Activated T-helper 17 cell treated with anti-CD3 and anti-CD28 coated beads, Interleukin-2, amount 50 U/mL, for 72 hours (primary cell): ENCODE data around the gene TNNT3. TPM values are rescaled to one million over a fixed set of nuclear protein-coding genes. Genes with fewer than 3 reads are reported as not detected.

Source experiments
- ATAC-seq: fragments of 150-1000 bp; cut with Tn5 transposase; replicated peaks from 2 replicates; pipeline ENCODE4 v1.10.0; 2021; ENCODE audit warnings: mild to moderate bottlenecking, moderate library complexity
- H3K27ac Mint-ChIP-seq: one replicate; pipeline ENCODE4 v1.8.0; 2022; ENCODE audit warnings: mixed read lengths
- H3K27me3 Mint-ChIP-seq: one replicate; pipeline ENCODE4 v1.8.0; 2022; ENCODE audit warnings: mixed read lengths
- H3K36me3 Mint-ChIP-seq: one replicate; pipeline ENCODE4 v1.8.0; 2022; ENCODE audit warnings: low read depth, mild to moderate bottlenecking, mixed read lengths
- H3K4me1 Mint-ChIP-seq: one replicate; pipeline ENCODE4 v1.8.0; 2022; ENCODE audit warnings: mixed read lengths
- H3K4me3 Mint-ChIP-seq: one replicate; pipeline ENCODE4 v1.8.0; 2022; ENCODE audit warnings: mild to moderate bottlenecking, mixed read lengths
- H3K9me3 Mint-ChIP-seq: one replicate; pipeline ENCODE4 v1.8.0; 2022; ENCODE audit warnings: mixed read lengths
- total RNA-seq, 2 donors: library from RNA; stranded (reverse); gene quantifications; one replicate each; pipeline ENCODE4 v1.2.3, GENCODE V29; 2022

Gene TNNT3
- total RNA-seq, 2 donors from 2014 or later: 2.1 to 26.2 TPM

- Mint-ChIP-seq H3K9me3 (no peaks in the 10 kb centered on the region), H3K36me3 (no peaks in the 10 kb centered on the region), H3K4me3 (no peak overlapping the region), H3K4me1 (no peaks in the 10 kb centered on the region), H3K27ac (no peak overlapping the region), H3K27me3 (peaks cover 5% of the 10 kb centered on the region)
- no peak for ATAC-seq
Observed at GRCh38 chr11:1906181-1906580, 13.3 kb upstream of the TNNT3 start.

GRCh38 chr11:1906611-1907423, 12.7 kb upstream of the TNNT3 start:
- H3K4me1 Mint-ChIP-seq: no peaks in the 10 kb centered on the region
- no peak for ATAC-seq

GRCh38 chr11:1908618-1909017, 10.9 kb upstream of the TNNT3 start:
- Mint-ChIP-seq H3K4me1 (no peaks in the 10 kb centered on the region), H3K27ac (no peak overlapping the region), H3K9me3 (no peaks in the 10 kb centered on the region), H3K27me3 (peaks cover 5% of the 10 kb centered on the region), H3K4me3 (no peak overlapping the region), H3K36me3 (no peaks in the 10 kb centered on the region)
- no peak for ATAC-seq

More at GRCh38 chr11:1906611-1907423, 12.7 kb upstream of the TNNT3 start:
- no peaks in the 10 kb centered on the region for H3K36me3 Mint-ChIP-seq
- no peak overlapping the region for H3K27ac Mint-ChIP-seq
- H3K9me3 Mint-ChIP-seq: no peaks in the 10 kb centered on the region
- no peak overlapping the region for H3K4me3 Mint-ChIP-seq
- H3K27me3 Mint-ChIP-seq: peaks cover 5% of the 10 kb centered on the region

- Mint-ChIP-seq H3K9me3 (no peaks in the 10 kb centered on the region), H3K36me3 (no peaks in the 10 kb centered on the region), H3K27ac (no peak overlapping the region), H3K4me3 (no peak overlapping the region), H3K4me1 (peaks cover 6% of the 10 kb centered on the region), H3K27me3 (peaks cover 11% of the 10 kb centered on the region)
- ATAC-seq: no peak
Observed at GRCh38 chr11:1909524-1909923, 10.0 kb upstream of the TNNT3 start.

- peaks cover 21% of the 10 kb centered on the region for H3K4me1 Mint-ChIP-seq
- no peaks in the 10 kb centered on the region for H3K9me3 Mint-ChIP-seq
- ATAC-seq: no peak
- H3K27me3 Mint-ChIP-seq: peaks cover 14% of the 10 kb centered on the region
- H3K27ac Mint-ChIP-seq: no peak overlapping the region
- peaks cover 5% of the 10 kb centered on the region for H3K36me3 Mint-ChIP-seq
- no peak overlapping the region for H3K4me3 Mint-ChIP-seq
Observed at GRCh38 chr11:1912289-1912878, 7.1 kb upstream of the TNNT3 start.

- Mint-ChIP-seq H3K4me3 (no peak overlapping the region), H3K27me3 (peaks cover 14% of the 10 kb centered on the region), H3K27ac (peak overlapping the region; percentile 34), H3K4me1 (peaks cover 21% of the 10 kb centered on the region), H3K9me3 (no peaks in the 10 kb centered on the region), H3K36me3 (peaks cover 5% of the 10 kb centered on the region)
- ATAC-seq: no peak
Observed at GRCh38 chr11:1913271-1914060, 6.0 kb upstream of the TNNT3 start.

GRCh38 chr11:1915795-1916131, 3.7 kb upstream of the TNNT3 start:
- Mint-ChIP-seq H3K9me3 (no peaks in the 10 kb centered on the region), H3K27ac (peak overlapping the region; percentile 15), H3K27me3 (peaks cover 14% of the 10 kb centered on the region), H3K4me1 (peaks cover 21% of the 10 kb centered on the region), H3K4me3 (no peak overlapping the region), H3K36me3 (peaks cover 5% of the 10 kb centered on the region)
- ATAC-seq: no peak

- peaks cover 21% of the 10 kb centered on the region for H3K4me1 Mint-ChIP-seq
- peak; percentile 63 for ATAC-seq
- H3K27ac Mint-ChIP-seq: peak overlapping the region; percentile 15
- H3K27me3 Mint-ChIP-seq: peaks cover 14% of the 10 kb centered on the region
- H3K4me3 Mint-ChIP-seq: no peak overlapping the region
- peaks cover 5% of the 10 kb centered on the region for H3K36me3 Mint-ChIP-seq
- H3K9me3 Mint-ChIP-seq: no peaks in the 10 kb centered on the region
Observed at GRCh38 chr11:1916132-1916985, 3.1 kb upstream of the TNNT3 start.

GRCh38 chr11:1916986-1917522, 2.4 kb upstream of the TNNT3 start:
- peaks cover 14% of the 10 kb centered on the region for H3K27me3 Mint-ChIP-seq
- peaks cover 5% of the 10 kb centered on the region for H3K36me3 Mint-ChIP-seq

GRCh38 chr11:1917523-1918435, 1.7 kb upstream of the TNNT3 start:
- Mint-ChIP-seq H3K4me1 (peaks cover 23% of the 10 kb centered on the region), H3K27ac (peak overlapping the region; percentile 81), H3K27me3 (peaks cover 14% of the 10 kb centered on the region), H3K4me3 (no peak overlapping the region), H3K9me3 (no peaks in the 10 kb centered on the region), H3K36me3 (peaks cover 5% of the 10 kb centered on the region)
- ATAC-seq: peak; percentile 31

More at GRCh38 chr11:1916986-1917522, 2.4 kb upstream of the TNNT3 start:
- peak; percentile 42 for ATAC-seq
- Mint-ChIP-seq H3K9me3 (no peaks in the 10 kb centered on the region), H3K4me3 (no peak overlapping the region), H3K27ac (no peak overlapping the region), H3K4me1 (peaks cover 21% of the 10 kb centered on the region)

- ATAC-seq: no peak
- no peaks in the 10 kb centered on the region for H3K9me3 Mint-ChIP-seq
- no peak overlapping the region for H3K4me3 Mint-ChIP-seq
- H3K27me3 Mint-ChIP-seq: peaks cover 15% of the 10 kb centered on the region
- peak overlapping the region; percentile 81 for H3K27ac Mint-ChIP-seq
- H3K36me3 Mint-ChIP-seq: peaks cover 5% of the 10 kb centered on the region
- peaks cover 27% of the 10 kb centered on the region for H3K4me1 Mint-ChIP-seq
Observed at GRCh38 chr11:1918436-1919315, 827 bp upstream of the TNNT3 start.

GRCh38 chr11:1920128-1920908, 815 bp downstream of the TNNT3 start:
- peaks cover 18% of the 10 kb centered on the region for H3K4me1 Mint-ChIP-seq
- no peak overlapping the region for H3K4me3 Mint-ChIP-seq
- H3K27me3 Mint-ChIP-seq: peaks cover 3% of the 10 kb centered on the region
- peaks cover 5% of the 10 kb centered on the region for H3K36me3 Mint-ChIP-seq
- H3K27ac Mint-ChIP-seq: peak overlapping the region; percentile 38
- ATAC-seq: no peak
- no peaks in the 10 kb centered on the region for H3K9me3 Mint-ChIP-seq
